ENCODE results near the gene DDA1.

DDA1 gene

DNA sequence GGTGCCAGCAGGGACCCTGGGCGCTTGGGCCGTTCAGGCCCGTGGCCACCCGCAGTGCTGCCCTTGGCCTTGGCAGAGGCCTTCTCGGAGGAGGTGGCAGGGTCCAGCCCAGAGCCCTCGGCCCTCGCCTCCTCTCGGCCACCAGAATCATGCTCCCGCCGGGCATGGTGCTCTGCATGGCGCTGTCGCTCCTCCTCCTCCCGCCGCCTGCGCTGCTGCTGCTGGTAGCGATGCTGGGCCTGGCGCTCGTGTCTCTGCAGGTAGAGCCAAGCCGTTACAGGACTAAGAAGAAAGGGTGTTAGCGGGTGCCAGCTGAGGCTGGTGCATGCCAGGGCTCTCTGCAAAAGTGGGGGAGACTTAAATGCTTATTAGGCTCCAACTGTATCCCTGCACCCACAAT is 15.8 kb downstream of the DDA1 start:
- H3K4me2 ChIP-seq (ENCODE audit: insufficient read depth, low read length): no peak overlapping the region
- no peak overlapping the region for H2AFZ ChIP-seq (ENCODE audit: low read depth, low read length)
- ATAC-seq (ENCODE audit: insufficient read depth, low read depth): no peak
- H3K36me3 ChIP-seq (ENCODE audit: insufficient read depth, low read length): peaks cover 32% of the 10 kb centered on the region
- H3K4me1 ChIP-seq (ENCODE audit: insufficient read depth, low read length): no peaks in the 10 kb centered on the region
- H3K9ac ChIP-seq (ENCODE audit: low read depth, low read length): no peak overlapping the region
- H3K4me3 ChIP-seq (ENCODE audit: low read depth in 1 of 2, low read length in 2 of 2): no peak overlapping the region
- no peak for DNase-seq
- TF ChIP-seq CTCF (IDR thresholded peaks at IDR 0.05; ENCODE audit: borderline replicate concordance, extremely low read depth, low read length, poor library complexity, severe bottlenecking) (no peak), EZH2 (IDR thresholded peaks at IDR 0.05; ENCODE audit: borderline replicate concordance, low read depth, low read length, severe bottlenecking) (no peak)
- H4K20me1 ChIP-seq (ENCODE audit: insufficient read depth, low read length): peaks cover 4% of the 10 kb centered on the region
- H3K27ac ChIP-seq (ENCODE audit: low read length): no peak overlapping the region
- H3K9me3 ChIP-seq (ENCODE audit: insufficient read depth, low read length, severe bottlenecking): no peaks in the 10 kb centered on the region
- no peaks in the 10 kb centered on the region for H3K27me3 ChIP-seq (ENCODE audit: insufficient read depth, low read length, poor library complexity)
- H3K79me2 ChIP-seq (ENCODE audit: insufficient read depth, low read length): no peaks in the 10 kb centered on the region

- ATAC-seq (ENCODE audit: insufficient read depth, low read depth) (no peak), DNase-seq (no peak)
These were observed 16.7 kb downstream of the DDA1 start for GRCh38 chr19:17325881-17326594.

GRCh38 chr19:17326595-17326966 is 17.2 kb downstream of the DDA1 start:
- H3K79me2 ChIP-seq (ENCODE audit: insufficient read depth, low read length): no peaks in the 10 kb centered on the region
- TF ChIP-seq CTCF (IDR thresholded peaks at IDR 0.05; ENCODE audit: borderline replicate concordance, extremely low read depth, low read length, poor library complexity, severe bottlenecking): no peak
- no peak for TF ChIP-seq EZH2 (IDR thresholded peaks at IDR 0.05; ENCODE audit: borderline replicate concordance, low read depth, low read length, severe bottlenecking)
- DNase-seq: no peak

More at GRCh38 chr19:17325881-17326594, 16.7 kb downstream of the DDA1 start:
- Histone ChIP-seq H3K4me2 (ENCODE audit: insufficient read depth, low read length) (no peak overlapping the region), H3K9me3 (ENCODE audit: insufficient read depth, low read length, severe bottlenecking) (no peaks in the 10 kb centered on the region), H3K27ac (ENCODE audit: low read length) (no peak overlapping the region), H2AFZ (ENCODE audit: low read depth, low read length) (no peak overlapping the region), H3K27me3 (ENCODE audit: insufficient read depth, low read length, poor library complexity) (no peaks in the 10 kb centered on the region), H3K4me1 (ENCODE audit: insufficient read depth, low read length) (no peaks in the 10 kb centered on the region), H3K9ac (ENCODE audit: low read depth, low read length) (no peak overlapping the region), H3K4me3 (ENCODE audit: low read depth in 1 of 2, low read length in 2 of 2) (no peak overlapping the region), H3K79me2 (ENCODE audit: insufficient read depth, low read length) (no peaks in the 10 kb centered on the region), H4K20me1 (ENCODE audit: insufficient read depth, low read length) (peaks cover 4% of the 10 kb centered on the region), H3K36me3 (ENCODE audit: insufficient read depth, low read length) (peaks cover 23% of the 10 kb centered on the region)
- TF ChIP-seq CTCF (IDR thresholded peaks at IDR 0.05; ENCODE audit: borderline replicate concordance, extremely low read depth, low read length, poor library complexity, severe bottlenecking) (no peak), EZH2 (IDR thresholded peaks at IDR 0.05; ENCODE audit: borderline replicate concordance, low read depth, low read length, severe bottlenecking) (no peak)

More at GRCh38 chr19:17326595-17326966, 17.2 kb downstream of the DDA1 start:
- Histone ChIP-seq H3K4me3 (ENCODE audit: low read depth in 1 of 2, low read length in 2 of 2) (no peak overlapping the region), H3K9me3 (ENCODE audit: insufficient read depth, low read length, severe bottlenecking) (no peaks in the 10 kb centered on the region), H4K20me1 (ENCODE audit: insufficient read depth, low read length) (peaks cover 4% of the 10 kb centered on the region), H3K27me3 (ENCODE audit: insufficient read depth, low read length, poor library complexity) (no peaks in the 10 kb centered on the region), H3K4me1 (ENCODE audit: insufficient read depth, low read length) (no peaks in the 10 kb centered on the region), H3K9ac (ENCODE audit: low read depth, low read length) (no peak overlapping the region), H3K27ac (ENCODE audit: low read length) (no peak overlapping the region), H3K4me2 (ENCODE audit: insufficient read depth, low read length) (no peak overlapping the region), H3K36me3 (ENCODE audit: insufficient read depth, low read length) (peaks cover 18% of the 10 kb centered on the region), H2AFZ (ENCODE audit: low read depth, low read length) (no peak overlapping the region)
- no peak for ATAC-seq (ENCODE audit: insufficient read depth, low read depth)
